BJ (cell line): ENCODE data around the gene DMAC1. TPM values are rescaled to one million over a fixed set of nuclear protein-coding genes. Genes with fewer than 3 reads are reported as not detected.

ENCODE experiments used
- CTCF ChIA-PET: fragments of 350-600 bp; formaldehyde crosslinking; extraction: SDS; loops from one replicate; lab custom pipeline; 2021; ENCODE audit warnings: antibody characterized with exemption, inconsistent platforms; lab: Yijun Ruan, JAX
- POLR2A ChIA-PET: fragments of 300-600 bp; sonication (Branson Sonifier 250); formaldehyde crosslinking; extraction: SDS; loops from one replicate; lab custom pipeline; 2021; ENCODE audit warnings: antibody characterized with exemption; lab: Charles Lee
- DNase-seq: peaks from one replicate; pipeline ENCODE4 v3.0.0-alpha.2; 2011; ENCODE audit warnings: low read depth
- H3K27me3 ChIP-seq: 2 replicates; pipeline ENCODE4 v1.6.0; 2011; ENCODE audit warnings: low read length; ENCODE audit not compliant: control insufficient read depth, insufficient read depth
- H3K36me3 ChIP-seq: 2 replicates; pipeline ENCODE4 v1.5.1; 2011; ENCODE audit warnings: low read length; ENCODE audit not compliant: control insufficient read depth, insufficient read depth
- H3K4me3 ChIP-seq: 2 replicates; pipeline ENCODE4 v1.5.1; 2011; ENCODE audit warnings: low read depth, mild to moderate bottlenecking, control low read depth, low read length
- CTCF ChIP-seq: IDR thresholded peaks from 2 replicates; pipeline ENCODE4 v1.5.1; 2011; ENCODE audit warnings: low read depth, mild to moderate bottlenecking, control low read depth, inconsistent platforms, low read length, moderate library complexity; ENCODE audit not compliant: insufficient read depth
- polyA plus RNA-seq: library from polyadenylated mRNA; depleted of rRNA; stranded (reverse); fragments of >200 nt; gene quantifications from 2 replicates; pipeline ENCODE4 v1.2.3, GENCODE V29; 2011

DMAC1 gene
- polyA plus RNA-seq, 1 experiment: 17.1 TPM

GRCh38 chr9:7788772-7789171, 10.8 kb downstream of the DMAC1 start:
- Histone ChIP-seq H3K27me3 (no peaks in the 10 kb centered on the region), H3K36me3 (no peaks in the 10 kb centered on the region), H3K4me3 (no peak overlapping the region)
- POLR2A ChIA-PET: no interaction called here
- no peak for DNase-seq
- CTCF ChIA-PET: no interaction called here
- no peak for TF ChIP-seq CTCF

- ChIA-PET CTCF (no interaction called here), POLR2A (no interaction called here)
- DNase-seq: no peak
- Histone ChIP-seq H3K4me3 (no peak overlapping the region), H3K36me3 (no peaks in the 10 kb centered on the region), H3K27me3 (no peaks in the 10 kb centered on the region)
- TF ChIP-seq CTCF: no peak
Measured at GRCh38 chr9:7785813-7786212, 13.8 kb downstream of the DMAC1 start.

DNA sequence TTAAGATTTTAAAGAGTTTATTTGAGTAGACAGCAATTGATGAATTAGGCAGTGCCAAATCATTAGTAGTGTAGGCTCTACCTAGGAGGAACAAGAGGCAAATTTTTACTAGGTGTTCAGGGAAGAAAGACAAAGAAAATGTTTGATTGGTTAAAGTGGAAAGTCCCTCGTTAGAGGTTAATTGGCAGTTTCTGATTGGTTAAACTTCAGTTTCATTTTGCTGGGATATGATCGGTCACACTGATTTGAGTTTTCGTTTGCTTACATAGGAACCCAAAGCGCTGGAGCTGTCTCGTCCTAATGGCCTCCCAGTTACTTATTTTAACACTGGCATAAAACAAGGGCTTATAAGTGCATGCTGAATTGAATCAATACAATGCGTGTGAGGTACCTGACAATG, 15.1 kb downstream of the DMAC1 start:
- no peaks in the 10 kb centered on the region for H3K36me3 ChIP-seq
- ChIA-PET POLR2A (no interaction called here), CTCF (no interaction called here)
- no peak overlapping the region for H3K4me3 ChIP-seq
- TF ChIP-seq CTCF: no peak
- H3K27me3 ChIP-seq: no peaks in the 10 kb centered on the region
- no peak for DNase-seq

GRCh38 chr9:7783635-7784063, 15.9 kb downstream of the DMAC1 start:
- ChIA-PET POLR2A (no interaction called here), CTCF (no interaction called here)
- TF ChIP-seq CTCF: no peak
- Histone ChIP-seq H3K4me3 (no peak overlapping the region), H3K27me3 (no peaks in the 10 kb centered on the region), H3K36me3 (no peaks in the 10 kb centered on the region)
- DNase-seq: no peak

DNA sequence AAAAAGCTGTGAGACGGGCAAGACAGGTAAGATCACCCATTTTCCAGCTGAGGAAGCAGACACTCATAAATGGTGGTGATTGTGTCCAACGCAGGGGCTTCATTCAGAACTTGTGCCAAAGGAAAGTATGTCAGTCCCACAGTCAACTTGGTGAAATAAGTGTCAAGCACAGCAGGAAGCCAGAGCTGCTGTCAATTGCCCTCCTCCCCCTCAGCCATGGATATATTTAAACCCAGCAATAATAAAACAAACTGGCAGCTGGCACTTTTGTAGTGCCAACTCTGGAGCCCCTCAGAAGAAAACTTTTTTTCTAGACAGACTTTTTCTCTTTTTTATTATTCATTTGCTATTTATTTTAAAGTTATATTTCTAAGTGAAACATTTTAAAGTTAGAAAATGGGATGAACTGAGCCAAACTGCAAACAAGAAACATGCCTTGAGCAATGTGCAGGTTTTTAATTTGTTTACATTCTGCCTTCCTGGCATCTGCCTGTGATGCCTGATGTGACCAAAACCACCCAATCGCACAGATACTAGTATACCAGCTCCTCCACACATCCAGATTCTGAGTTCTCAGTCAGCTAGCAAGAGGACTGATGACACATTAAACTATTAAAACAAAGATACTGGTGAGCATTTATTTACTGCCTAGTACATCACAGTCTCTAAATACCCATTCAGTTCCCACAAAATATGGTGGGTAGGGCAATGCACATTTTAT, 17.0 kb downstream of the DMAC1 start:
- Histone ChIP-seq H3K27me3 (no peaks in the 10 kb centered on the region), H3K36me3 (no peaks in the 10 kb centered on the region), H3K4me3 (no peak overlapping the region)
- ChIA-PET CTCF (interaction anchor here (0.6 kb wide), 1 partner anchor 30 kb away, joined by 3 read pairs; no protein-coding TSS in a partner anchor), POLR2A (no interaction called here)
- no peak for TF ChIP-seq CTCF
- DNase-seq: no peak
